ENCODE data around the gene CTU2. TPM values are rescaled to one million over a fixed set of nuclear protein-coding genes. Genes with fewer than 3 reads are reported as not detected.

Gene CTU2
- total and polyA plus RNA-seq, 9 of the 15 experiments (the other 6 are each of a cell fraction or from before 2014, with no cell fraction given) = 1.3 to 105 (median 23.2) TPM

GRCh38 chr16:88705076-88705684 is 1.1 kb upstream of the CTU2 start:
- Histone ChIP-seq H3K4me1 (replicated peaks in 1 of 2; ENCODE audit: control insufficient read depth in 2 of 2, insufficient read depth in 2 of 2, low read length in 2 of 2) (peaks cover 16 to 79% of the 10 kb centered on the region in 2 experiments), H2AFZ (ENCODE audit: low read depth, low read length) (0 out of 2 replicates have a peak overlapping the region, but pooled peaks have one; percentile 1)

More at GRCh38 chr16:88705076-88705684, 1.1 kb upstream of the CTU2 start:
- TF ChIP-seq SIN3A (IDR thresholded peaks at IDR 0.05; ENCODE audit: borderline replicate concordance in 2 of 2, control insufficient read depth in 1 of 2, low read depth in 2 of 2, low read length in 2 of 2) = 0 out of 4 replicates have a peak, but pooled peaks of 1 of the 2 experiments have one; percentile 9
- no peak for TF ChIP-seq LARP7 (IDR thresholded peaks at IDR 0.05)
- TF ChIP-seq, protein P1, sequence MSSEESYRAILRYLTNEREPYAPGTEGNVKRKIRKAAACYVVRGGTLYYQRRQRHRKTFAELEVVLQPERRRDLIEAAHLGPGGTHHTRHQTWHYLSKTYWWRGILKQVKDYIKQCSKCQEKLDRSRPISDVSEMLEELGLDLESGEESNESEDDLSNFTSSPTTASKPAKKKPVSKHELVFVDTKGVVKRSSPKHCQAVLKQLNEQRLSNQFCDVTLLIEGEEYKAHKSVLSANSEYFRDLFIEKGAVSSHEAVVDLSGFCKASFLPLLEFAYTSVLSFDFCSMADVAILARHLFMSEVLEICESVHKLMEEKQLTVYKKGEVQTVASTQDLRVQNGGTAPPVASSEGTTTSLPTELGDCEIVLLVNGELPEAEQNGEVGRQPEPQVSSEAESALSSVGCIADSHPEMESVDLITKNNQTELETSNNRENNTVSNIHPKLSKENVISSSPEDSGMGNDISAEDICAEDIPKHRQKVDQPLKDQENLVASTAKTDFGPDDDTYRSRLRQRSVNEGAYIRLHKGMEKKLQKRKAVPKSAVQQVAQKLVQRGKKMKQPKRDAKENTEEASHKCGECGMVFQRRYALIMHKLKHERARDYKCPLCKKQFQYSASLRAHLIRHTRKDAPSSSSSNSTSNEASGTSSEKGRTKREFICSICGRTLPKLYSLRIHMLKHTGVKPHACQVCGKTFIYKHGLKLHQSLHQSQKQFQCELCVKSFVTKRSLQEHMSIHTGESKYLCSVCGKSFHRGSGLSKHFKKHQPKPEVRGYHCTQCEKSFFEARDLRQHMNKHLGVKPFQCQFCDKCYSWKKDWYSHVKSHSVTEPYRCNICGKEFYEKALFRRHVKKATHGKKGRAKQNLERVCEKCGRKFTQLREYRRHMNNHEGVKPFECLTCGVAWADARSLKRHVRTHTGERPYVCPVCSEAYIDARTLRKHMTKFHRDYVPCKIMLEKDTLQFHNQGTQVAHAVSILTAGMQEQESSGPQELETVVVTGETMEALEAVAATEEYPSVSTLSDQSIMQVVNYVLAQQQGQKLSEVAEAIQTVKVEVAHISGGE (CRISPR knock-in tag; IDR thresholded peaks at IDR 0.05) = no peak
- Histone ChIP-seq H4K20me1 (replicated peaks; ENCODE audit: control insufficient read depth, insufficient read depth, low read length) (peaks cover 11% of the 10 kb centered on the region; the same call in 1 of the 2 replicates), H3K4me2 (ENCODE audit: insufficient read depth, low read length) (peak overlapping the region; percentile 90), H3K27ac (ENCODE audit: extremely low read depth, low read depth, low read length) (peak overlapping the region; percentile 70), H3K79me2 (ENCODE audit: control insufficient read depth, insufficient read depth, low read length) (peaks cover 85% of the 10 kb centered on the region), H3K9me3 (replicated peaks; ENCODE audit: control insufficient read depth, insufficient read depth, low read depth, low read length) (no peaks in the 10 kb centered on the region), H3K36me3 (ENCODE audit: control insufficient read depth, insufficient read depth, low read length) (peaks cover 58% of the 10 kb centered on the region; the same call in 2 of the 3 replicates), H3K4me3 (peak overlapping the region; percentile 98), H3K9me1 (ENCODE audit: control insufficient read depth, insufficient read depth, low read length) (peaks cover 3% of the 10 kb centered on the region), H3K9ac (ENCODE audit: insufficient read depth in 1 of 2, low read depth in 2 of 2, low read length in 2 of 2) (peak overlapping the region; percentile 86 to 99), H3K27me3 (ENCODE audit: control insufficient read depth in 2 of 2, insufficient read depth in 2 of 2, low read length in 2 of 2) (no peaks in the 10 kb centered on the region)
- CTCF ChIA-PET (ENCODE audit: low intra/inter-chr PET ratio) = no interaction called here
- WGBS (ENCODE audit: insufficient coverage, low coverage, missing lambda C conversion rate) = 18% methylated on average over 9 of the region's 9 CpGs
- FAIRE-seq = peak; percentile 79
- in situ Hi-C loops (cut with MboI) = no loop called here
- POLR2A ChIA-PET = interaction anchor here (0.6 to 2.2 kb wide), 8 partner anchors 9 to 79 kb away, joined by 3 to 12 read pairs (median 3); no protein-coding TSS in a partner anchor
- DNase-seq (ENCODE audit: extremely low read depth in 1 of 4, low spot score in 3 of 4) = peak in 1 of 4 experiments; percentile 52
- peak; percentile 2; the same call in 1 of the 3 replicates for ATAC-seq
- TSS peak; percentile 72 for BruUV-seq (replicated peaks)
- intact Hi-C loops (cut with micrococcal nuclease) = loop anchor here (5.0 kb wide), 1 partner anchor 43 kb away; the partner anchor contains the start of gene MVD
